ENCODE results near the gene NSMCE4A.
"Not testable (repeated sequence)": the region's sequence is repeated elsewhere in the genome, so short reads cannot be mapped to it uniquely, and the experiment has no call there.

Gene NSMCE4A

GRCh38 chr10:121988361-121989324, 13.6 kb upstream of the NSMCE4A start, which contains the start of gene TACC2:
Gene TACC2 (plus strand): TSS chr10:121989163. CDS start chr10:122021982, 32,819 bp downstream.
- DNase-seq, result no peak

GRCh38 chr10:121984463-121984862, 9.4 kb upstream of the NSMCE4A start:
- DNase-seq, result no peak

GRCh38 chr10:121983852-121984251, 8.8 kb upstream of the NSMCE4A start:
- no peak for DNase-seq

GRCh38 chr10:121981346-121981745, 6.3 kb upstream of the NSMCE4A start:
- DNase-seq, result no peak

GRCh38 chr10:121978511-121978910, 3.5 kb upstream of the NSMCE4A start:
- DNase-seq, result no peak

GRCh38 chr10:121976607-121977006, 1.6 kb upstream of the NSMCE4A start:
- no peak for DNase-seq

GRCh38 chr10:121975295-121976086, 474 bp upstream of the NSMCE4A start:
- DNase-seq, result no peak

GRCh38 chr10:121974019-121974534, 940 bp downstream of the NSMCE4A start:
- no peak for DNase-seq

- not testable (repeated sequence) for DNase-seq
Measured at GRCh38 chr10:121969086-121969485, 5.9 kb downstream of the NSMCE4A start.

- DNase-seq, result no peak
Measured at GRCh38 chr10:121965996-121966395, 9.0 kb downstream of the NSMCE4A start.

GRCh38 chr10:121961456-121961855, 13.6 kb downstream of the NSMCE4A start:
- DNase-seq, result no peak

GRCh38 chr10:121959671-121960070, 15.3 kb downstream of the NSMCE4A start:
- no peak for DNase-seq

- DNase-seq, result no peak
Measured at GRCh38 chr10:121956111-121957061, 18.6 kb downstream of the NSMCE4A start.

GRCh38 chr10:121952226-121952625, 22.8 kb downstream of the NSMCE4A start:
- DNase-seq, result no peak

- DNase-seq, result no peak
Measured at GRCh38 chr10:121949451-121949850, 25.6 kb downstream of the NSMCE4A start.

GRCh38 chr10:121949049-121949448, 26.0 kb downstream of the NSMCE4A start:
- DNase-seq, result no peak

GRCh38 chr10:121947343-121948330, 27.4 kb downstream of the NSMCE4A start:
- no peak for DNase-seq

- DNase-seq, result no peak
Measured at GRCh38 chr10:121942749-121943416, 32.1 kb downstream of the NSMCE4A start.

- no peak for DNase-seq
Measured at GRCh38 chr10:121941532-121941931, 33.5 kb downstream of the NSMCE4A start.

- DNase-seq, result no peak
Measured at GRCh38 chr10:121936295-121936694, 38.7 kb downstream of the NSMCE4A start.
